Spinal cord (tissue), 10 donors: Measurements from ENCODE around the gene ARHGEF26. TPM values are rescaled to one million over a fixed set of nuclear protein-coding genes. Genes with fewer than 3 reads are reported as not detected.

Experiments used
- DNase-seq, 6 donors: peaks; one replicate each; pipeline versions ENCODE4 v3.0.0 to v3.0.0-alpha.2; 2013 to 2015; ENCODE audit warnings: low spot score in 6 of 6, low read depth in 4 of 6
- H3K27ac ChIP-seq: one replicate; pipeline ENCODE4 v1.5.1; 2013; ENCODE audit warnings: low read depth, low read length, control low read depth
- H3K27me3 ChIP-seq: one replicate; pipeline ENCODE4 v1.6.1; 2013; ENCODE audit warnings: low read length; ENCODE audit not compliant: control insufficient read depth, insufficient read depth
- H3K36me3 ChIP-seq: one replicate; pipeline ENCODE4 v1.6.1; 2013; ENCODE audit warnings: low read length; ENCODE audit not compliant: control insufficient read depth, insufficient read depth
- H3K4me1 ChIP-seq: one replicate; pipeline ENCODE4 v1.6.1; 2013; ENCODE audit warnings: low read length; ENCODE audit not compliant: control insufficient read depth, insufficient read depth
- H3K4me3 ChIP-seq: one replicate; pipeline ENCODE4 v1.5.1; 2013; ENCODE audit warnings: low read depth, low read length, control low read depth
- H3K9me3 ChIP-seq: one replicate; pipeline ENCODE4 v1.6.1; 2013; ENCODE audit warnings: low read length; ENCODE audit not compliant: control insufficient read depth, insufficient read depth
- WGBS: methylation state at CpG from one replicate; pipeline ENCODE4 v1.1.5; 2013; ENCODE audit warnings: missing lambda C conversion rate; ENCODE audit not compliant: insufficient coverage; 5-methylcytosine and 5-hydroxymethylcytosine counted together
- polyA plus RNA-seq, 2 donors: library from polyadenylated mRNA; unstranded; fragments of 120-200 nt; gene quantifications; one replicate each; pipeline ENCODE4 v1.2.1, GENCODE V29; 2013; ENCODE audit not compliant: insufficient read length in 2 of 2
- total RNA-seq, 2 donors: library from RNA; depleted of rRNA in 1 of 2; stranded (reverse); fragments of 120-200 nt in 1 of 2; fragments of >200 nt in 1 of 2; gene quantifications; one replicate each; pipeline versions ENCODE4 v1.2.3 to v1.2.4, GENCODE V29; 2013 to 2014
- donor health status: healthy.

The ARHGEF26 gene
- total and polyA plus RNA-seq, 4 donors = 27.2 to 57.8 (median 39.4) TPM

- no peaks in the 10 kb centered on the region for H3K9me3 ChIP-seq
- no CpG with 5 or more reads among the region's 2 CpGs for WGBS
- no peak overlapping the region for H3K27ac ChIP-seq
- no peak overlapping the region for H3K4me3 ChIP-seq
- peaks cover 11% of the 10 kb centered on the region for H3K27me3 ChIP-seq
- peaks cover 3% of the 10 kb centered on the region for H3K36me3 ChIP-seq
- DNase-seq = no peak
- H3K4me1 ChIP-seq = peaks cover 13% of the 10 kb centered on the region
Measured at GRCh38 chr3:154126651-154127050, 5.5 kb downstream of the ARHGEF26 start.

- no CpG with 5 or more reads among the region's 4 CpGs for WGBS
- Histone ChIP-seq H3K4me1 (no peaks in the 10 kb centered on the region), H3K4me3 (no peak overlapping the region), H3K9me3 (no peaks in the 10 kb centered on the region), H3K27me3 (no peaks in the 10 kb centered on the region), H3K27ac (no peak overlapping the region), H3K36me3 (peaks cover 3% of the 10 kb centered on the region)
- no peak for DNase-seq
Measured at GRCh38 chr3:154129625-154130024, 8.4 kb downstream of the ARHGEF26 start.

DNA sequence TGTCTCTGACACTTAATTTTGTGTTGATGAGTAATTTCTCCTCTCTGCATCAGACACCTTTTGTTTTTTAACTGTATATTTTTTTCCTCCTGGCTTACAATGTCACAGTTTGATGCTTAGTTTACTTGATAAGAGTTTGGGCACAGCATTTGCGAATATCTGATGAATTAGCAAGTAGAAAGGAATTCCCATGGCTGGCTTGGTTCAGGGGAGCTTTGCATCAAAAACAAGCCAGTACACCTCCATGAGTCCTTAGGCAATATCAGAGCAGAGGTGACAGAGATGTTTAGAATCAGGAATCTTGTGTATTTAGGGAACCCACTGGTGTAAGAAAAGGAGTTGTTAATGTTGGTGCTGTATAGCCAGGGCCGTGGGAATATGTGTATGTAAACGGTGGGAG is 9.3 kb downstream of the ARHGEF26 start:
- DNase-seq = no peak
- no peaks in the 10 kb centered on the region for H3K27me3 ChIP-seq
- H3K36me3 ChIP-seq = peaks cover 3% of the 10 kb centered on the region
- no CpG with 5 or more reads among the region's 3 CpGs for WGBS
- H3K4me3 ChIP-seq = no peak overlapping the region
- no peak overlapping the region for H3K27ac ChIP-seq
- no peaks in the 10 kb centered on the region for H3K4me1 ChIP-seq
- H3K9me3 ChIP-seq = no peaks in the 10 kb centered on the region

GRCh38 chr3:154131830-154132229 is 10.6 kb downstream of the ARHGEF26 start:
- H3K9me3 ChIP-seq = no peaks in the 10 kb centered on the region
- H3K36me3 ChIP-seq = peaks cover 3% of the 10 kb centered on the region
- H3K4me1 ChIP-seq = no peaks in the 10 kb centered on the region
- peak in 2 of 6 donors; percentile 37 to 83 for DNase-seq
- H3K27ac ChIP-seq = peak overlapping the region; percentile 54
- no peaks in the 10 kb centered on the region for H3K27me3 ChIP-seq
- H3K4me3 ChIP-seq = no peak overlapping the region
- no CpG with 5 or more reads among the region's 1 CpG for WGBS

GRCh38 chr3:154132777-154133375 is 11.7 kb downstream of the ARHGEF26 start:
- WGBS = 78% methylated on average over 1 of the region's 6 CpGs
- H3K27me3 ChIP-seq = no peaks in the 10 kb centered on the region
- H3K27ac ChIP-seq = no peak overlapping the region
- H3K9me3 ChIP-seq = no peaks in the 10 kb centered on the region
- no peaks in the 10 kb centered on the region for H3K4me1 ChIP-seq
- no peak overlapping the region for H3K4me3 ChIP-seq
- no peak for DNase-seq
- peaks cover 3% of the 10 kb centered on the region for H3K36me3 ChIP-seq

DNA sequence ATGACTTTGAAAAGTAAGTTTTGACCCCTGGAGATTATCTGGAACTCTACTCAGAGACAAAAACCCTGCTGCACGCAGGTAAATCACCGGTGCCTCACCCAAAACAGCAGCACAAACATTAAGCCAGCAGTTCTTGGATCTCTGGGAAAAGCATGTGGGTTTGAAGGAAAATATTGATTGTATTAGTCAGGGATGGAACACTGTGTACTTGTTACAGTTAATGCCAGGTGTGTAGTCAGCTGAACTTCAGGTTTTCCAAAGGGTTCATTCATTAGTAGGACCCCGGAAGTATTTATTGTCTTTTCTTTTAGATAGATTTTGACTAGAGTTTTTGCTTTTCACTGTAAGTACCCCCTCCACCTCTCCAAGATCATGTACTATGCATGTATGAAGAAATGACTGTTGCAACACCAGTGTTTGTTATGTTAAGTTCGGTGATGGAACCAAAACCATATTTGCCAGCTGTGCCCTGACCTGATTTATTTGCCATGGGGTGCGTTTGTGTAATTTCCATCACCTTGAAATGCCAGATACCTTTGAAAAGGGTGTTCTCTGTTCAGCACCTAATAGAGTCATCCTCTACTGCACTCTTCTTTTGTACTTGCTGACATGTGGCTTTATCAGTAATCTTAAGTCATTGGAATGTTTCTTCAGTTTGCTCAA is 14.5 kb downstream of the ARHGEF26 start:
- H3K27ac ChIP-seq = no peak overlapping the region
- no peaks in the 10 kb centered on the region for H3K9me3 ChIP-seq
- DNase-seq = no peak
- no peaks in the 10 kb centered on the region for H3K27me3 ChIP-seq
- H3K36me3 ChIP-seq = no peaks in the 10 kb centered on the region
- no peaks in the 10 kb centered on the region for H3K4me1 ChIP-seq
- H3K4me3 ChIP-seq = no peak overlapping the region
- no CpG with 5 or more reads among the region's 5 CpGs for WGBS

- H3K27ac ChIP-seq = no peak overlapping the region
- DNase-seq = peak in 1 of 6 donors; percentile 49
- no peaks in the 10 kb centered on the region for H3K27me3 ChIP-seq
- no peak overlapping the region for H3K4me3 ChIP-seq
- 75% methylated on average over 3 of the region's 5 CpGs for WGBS
- no peaks in the 10 kb centered on the region for H3K4me1 ChIP-seq
- no peaks in the 10 kb centered on the region for H3K36me3 ChIP-seq
- H3K9me3 ChIP-seq = no peaks in the 10 kb centered on the region
Measured at GRCh38 chr3:154137036-154137435, 15.8 kb downstream of the ARHGEF26 start.

GRCh38 chr3:154139996-154140436 is 18.8 kb downstream of the ARHGEF26 start:
- Histone ChIP-seq H3K27me3 (no peaks in the 10 kb centered on the region), H3K4me1 (no peaks in the 10 kb centered on the region), H3K27ac (no peak overlapping the region), H3K36me3 (no peaks in the 10 kb centered on the region), H3K4me3 (no peak overlapping the region), H3K9me3 (no peaks in the 10 kb centered on the region)
- DNase-seq = no peak
- 78% methylated on average over 3 of the region's 3 CpGs for WGBS

DNA sequence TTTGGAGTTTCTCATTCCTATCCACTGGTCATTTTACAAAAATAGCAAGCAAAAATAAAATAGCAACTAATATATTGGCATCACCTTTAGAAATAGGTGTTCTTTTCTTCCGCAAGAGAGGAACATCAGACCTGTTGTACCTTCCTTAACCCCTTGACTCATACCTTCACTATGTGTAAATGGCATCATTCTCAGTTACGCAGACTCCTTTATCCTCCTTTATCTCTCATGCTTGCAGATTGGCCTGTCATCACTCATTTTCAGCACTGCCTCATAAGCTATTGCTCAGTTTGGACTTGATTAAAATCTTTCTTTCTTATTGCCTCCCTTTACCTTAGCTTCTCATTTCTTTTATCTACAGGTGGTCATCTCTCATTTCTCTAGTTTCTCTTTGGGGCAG is 21.4 kb downstream of the ARHGEF26 start:
- WGBS = 94% methylated on average over 2 of the region's 2 CpGs
- Histone ChIP-seq H3K27me3 (no peaks in the 10 kb centered on the region), H3K27ac (no peak overlapping the region), H3K4me1 (no peaks in the 10 kb centered on the region), H3K4me3 (no peak overlapping the region), H3K9me3 (no peaks in the 10 kb centered on the region), H3K36me3 (no peaks in the 10 kb centered on the region)
- DNase-seq = no peak

GRCh38 chr3:154143873-154144272 is 22.7 kb downstream of the ARHGEF26 start:
- H3K9me3 ChIP-seq = no peaks in the 10 kb centered on the region
- DNase-seq = peak in 1 of 6 donors; percentile 43
- 17% methylated on average over 2 of the region's 2 CpGs for WGBS
- H3K36me3 ChIP-seq = no peaks in the 10 kb centered on the region
- no peaks in the 10 kb centered on the region for H3K27me3 ChIP-seq
- no peak overlapping the region for H3K27ac ChIP-seq
- H3K4me3 ChIP-seq = no peak overlapping the region
- no peaks in the 10 kb centered on the region for H3K4me1 ChIP-seq
